GM23248 (cell line): ENCODE measurements around the gene SSUH2. TPM values are rescaled to one million over a fixed set of nuclear protein-coding genes. Genes with fewer than 3 reads are reported as not detected.

Experiments used
- DNase-seq: peaks from one replicate; pipeline ENCODE4 v3.0.0-alpha.2; 2015
- H2AFZ ChIP-seq: fragments of 200-600 bp; sonication (generic); 2 replicates; pipeline ENCODE4 v1.6.1; 2016; ENCODE audit warnings: antibody characterized with exemption
- H3F3A ChIP-seq: fragments of 200-600 bp; sonication (generic); 2 replicates; pipeline ENCODE4 v1.6.1; 2016; ENCODE audit warnings: mild to moderate bottlenecking, antibody characterized with exemption, mixed run types; ENCODE audit not compliant: insufficient read depth
- H3K27ac ChIP-seq: fragments of 200-600 bp; sonication (generic); 2 replicates; pipeline ENCODE4 v1.5.1; 2016; ENCODE audit warnings: mild to moderate bottlenecking
- H3K27me3 ChIP-seq: fragments of 200-600 bp; sonication (generic); replicated peaks from 2 replicates; pipeline ENCODE4 v1.6.1; 2016; ENCODE audit warnings: mild to moderate bottlenecking; ENCODE audit not compliant: insufficient read depth
- H3K36me3 ChIP-seq: fragments of 200-600 bp; sonication (generic); 2 replicates; pipeline ENCODE4 v1.6.1; 2016; ENCODE audit warnings: low read depth, mild to moderate bottlenecking
- H3K4me1 ChIP-seq: fragments of 200-600 bp; sonication (generic); 2 replicates; pipeline ENCODE4 v1.6.1; 2016; ENCODE audit warnings: mild to moderate bottlenecking; ENCODE audit not compliant: insufficient read depth
- H3K4me2 ChIP-seq: fragments of 200-600 bp; sonication (generic); one replicate; pipeline ENCODE4 v1.6.1; 2016; ENCODE audit warnings: mild to moderate bottlenecking; ENCODE audit not compliant: unreplicated experiment
- H3K4me3 ChIP-seq: fragments of 200-600 bp; sonication (generic); 2 replicates; pipeline ENCODE4 v1.5.1; 2016; ENCODE audit warnings: mild to moderate bottlenecking
- H3K79me2 ChIP-seq: fragments of 200-600 bp; sonication (generic); 2 replicates; pipeline ENCODE4 v1.6.1; 2016; ENCODE audit warnings: mild to moderate bottlenecking; ENCODE audit not compliant: insufficient read depth
- H3K9ac ChIP-seq: fragments of 200-600 bp; sonication (generic); 2 replicates; pipeline ENCODE4 v1.6.1; 2016; ENCODE audit warnings: mild to moderate bottlenecking
- H3K9me2 ChIP-seq: fragments of 200-600 bp; sonication (generic); 2 replicates; pipeline ENCODE4 v1.6.1; 2016; ENCODE audit warnings: mixed run types, mild to moderate bottlenecking, moderate library complexity; ENCODE audit not compliant: insufficient read depth
- H3K9me3 ChIP-seq: fragments of 200-600 bp; sonication (generic); one replicate; pipeline ENCODE4 v1.6.1; 2017; ENCODE audit warnings: low read depth
- H4K20me1 ChIP-seq: fragments of 200-600 bp; sonication (generic); 2 replicates; pipeline ENCODE4 v1.6.0; 2016; ENCODE audit not compliant: insufficient read depth
- EZH2 ChIP-seq: fragments of 200-600 bp; sonication (generic); IDR thresholded peaks from 2 replicates; pipeline ENCODE4 v1.6.1; 2018; ENCODE audit warnings: antibody characterized with exemption, mild to moderate bottlenecking; ENCODE audit not compliant: insufficient read depth, poor library complexity, severe bottlenecking
- EZH2phosphoT487 ChIP-seq: fragments of 200-600 bp; sonication (generic); IDR thresholded peaks from 2 replicates; pipeline ENCODE4 v1.6.1; 2018; ENCODE audit warnings: antibody characterized with exemption, moderate library complexity, mild to moderate bottlenecking, low read depth; ENCODE audit not compliant: insufficient read depth
- WGBS, 2 experiments: methylation state at CpG; one replicate each; pipeline ENCODE4 v1.1.6; 2015 to 2017; ENCODE audit warnings: low lambda C conversion rate in 2 of 2, low coverage in 1 of 2; ENCODE audit errors: missing lambda C conversion rate in 2 of 2; 5-methylcytosine and 5-hydroxymethylcytosine counted together
- in situ Hi-C: fragments of 300-500 bp; cut with MboI; formaldehyde crosslinking; loops from 2 replicates; pipeline ENCODE4 v1.15.0; 2020
- polyA plus RNA-seq: library from polyadenylated mRNA; unstranded; fragments of >200 nt; fragmentation: Nextera tagmentation; extraction: Ambion mirVana; gene quantifications from 2 replicates; pipeline ENCODE4 v1.2.1, GENCODE V29; 2016
- total RNA-seq: library from RNA; depleted of rRNA; stranded (reverse); fragments of >200 nt; shearing (Covaris generic); gene quantifications from 2 replicates; pipeline ENCODE4 v1.2.3, GENCODE V29; 2014

The SSUH2 gene
- total and polyA plus RNA-seq, 2 experiments from 2014 or later = 0.18 to 0.76 TPM

- Histone ChIP-seq H3K4me2 (no peak overlapping the region), H3K79me2 (no peaks in the 10 kb centered on the region), H3K9ac (no peak overlapping the region), H3K9me3 (no peaks in the 10 kb centered on the region), H3K4me1 (peaks cover 7% of the 10 kb centered on the region; the same call in 1 of the 2 replicates), H3K27ac (no peak overlapping the region), H3K9me2 (no peaks in the 10 kb centered on the region), H3K36me3 (no peaks in the 10 kb centered on the region), H3K4me3 (no peak overlapping the region), H3F3A (0 out of 2 replicates have a peak, but pooled peaks cover 4% of the 10 kb centered on the region), H3K27me3 (no peaks in the 10 kb centered on the region), H4K20me1 (no peaks in the 10 kb centered on the region), H2AFZ (no peak overlapping the region)
- WGBS, 2 experiments = 74% methylated on average over 4 of the region's 4 CpGs
- in situ Hi-C loops = no loop called here
- TF ChIP-seq EZH2 = no peak
- TF ChIP-seq EZH2phosphoT487 = no peak
- DNase-seq = no peak
Measured at GRCh38 chr3:8665407-8665896, 20.9 kb upstream of the SSUH2 start.

- Histone ChIP-seq H3K9me3 (no peaks in the 10 kb centered on the region), H3K79me2 (no peaks in the 10 kb centered on the region), H3K9me2 (no peaks in the 10 kb centered on the region), H3K36me3 (no peaks in the 10 kb centered on the region), H3K4me3 (no peak overlapping the region), H3K4me2 (no peak overlapping the region), H3K27me3 (no peaks in the 10 kb centered on the region), H3K9ac (no peak overlapping the region), H3K4me1 (peaks cover 11% of the 10 kb centered on the region; the same call in 1 of the 2 replicates), H4K20me1 (no peaks in the 10 kb centered on the region), H2AFZ (no peak overlapping the region), H3F3A (0 out of 2 replicates have a peak, but pooled peaks cover 7% of the 10 kb centered on the region), H3K27ac (no peak overlapping the region)
- DNase-seq = peak; percentile 78
- TF ChIP-seq EZH2 (no peak), EZH2phosphoT487 (no peak)
- in situ Hi-C loops = no loop called here
- 50 to 53% methylated on average over 12 of the region's 12 CpGs for whole genome bisulfite sequencing, 2 experiments
Measured at GRCh38 chr3:8663177-8664061, 18.8 kb upstream of the SSUH2 start.

DNA sequence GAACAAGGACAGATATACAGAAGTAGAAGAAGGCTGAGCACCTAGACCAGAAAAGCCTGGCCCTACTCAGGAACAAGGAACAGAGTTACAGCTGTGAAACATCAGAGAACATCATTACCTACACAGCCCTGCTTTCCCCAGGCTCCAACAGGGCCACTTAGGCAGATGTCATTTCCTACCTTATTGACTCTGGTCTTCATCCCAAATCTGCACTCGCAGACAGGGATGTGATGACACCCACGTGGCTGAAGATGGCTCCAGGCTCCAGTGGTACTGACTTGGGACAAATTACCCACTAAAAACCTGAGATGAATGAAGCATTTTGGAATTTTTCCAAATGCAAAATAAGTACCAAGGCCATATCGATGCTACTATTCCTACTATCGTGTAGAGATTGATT lies 18.0 kb upstream of the SSUH2 start:
- H3K4me1 ChIP-seq = peaks cover 9% of the 10 kb centered on the region; the same call in 1 of the 2 replicates
- in situ Hi-C loops = no loop called here
- H3K9me2 ChIP-seq = no peaks in the 10 kb centered on the region
- 0 out of 2 replicates have a peak, but pooled peaks cover 7% of the 10 kb centered on the region for H3F3A ChIP-seq
- H3K36me3 ChIP-seq = no peaks in the 10 kb centered on the region
- no peak for TF ChIP-seq EZH2phosphoT487
- no peaks in the 10 kb centered on the region for H3K27me3 ChIP-seq
- no peak for DNase-seq
- 35 to 44% methylated on average over 4 of the region's 4 CpGs for WGBS, 2 experiments
- no peak overlapping the region for H3K4me2 ChIP-seq
- H2AFZ ChIP-seq = no peak overlapping the region
- H3K4me3 ChIP-seq = no peak overlapping the region
- H4K20me1 ChIP-seq = no peaks in the 10 kb centered on the region
- no peak overlapping the region for H3K9ac ChIP-seq
- H3K9me3 ChIP-seq = no peaks in the 10 kb centered on the region
- no peak overlapping the region for H3K27ac ChIP-seq
- no peaks in the 10 kb centered on the region for H3K79me2 ChIP-seq

GRCh38 chr3:8660175-8661118 lies 15.8 kb upstream of the SSUH2 start:
- Histone ChIP-seq H3K4me3 (no peak overlapping the region), H2AFZ (no peak overlapping the region), H3K79me2 (no peaks in the 10 kb centered on the region), H4K20me1 (no peaks in the 10 kb centered on the region), H3K4me2 (no peak overlapping the region), H3K36me3 (no peaks in the 10 kb centered on the region), H3K27ac (no peak overlapping the region), H3K9me2 (no peaks in the 10 kb centered on the region), H3K9ac (no peak overlapping the region), H3K27me3 (no peaks in the 10 kb centered on the region), H3F3A (peaks cover 11% of the 10 kb centered on the region; the same call in 1 of the 2 replicates), H3K4me1 (peaks cover 9% of the 10 kb centered on the region; the same call in 1 of the 2 replicates), H3K9me3 (no peaks in the 10 kb centered on the region)
- TF ChIP-seq EZH2phosphoT487 = no peak
- TF ChIP-seq EZH2 = no peak
- 69 to 71% methylated on average over 7 of the region's 7 CpGs for WGBS, 2 experiments
- in situ Hi-C loops = no loop called here
- peak; percentile 27 for DNase-seq
